B cell (primary cell): Measurements from ENCODE around the gene MPZ. TPM values are rescaled to one million over a fixed set of nuclear protein-coding genes. Genes with fewer than 3 reads are reported as not detected.

Experiments used
- ATAC-seq: fragments of 200-7000 bp; cut with Tn5 transposase; one replicate; pipeline ENCODE4 v1.10.0; 2021; ENCODE audit warnings: low read depth, mild to moderate bottlenecking, moderate number of reproducible peaks, moderate library complexity
- CTCF ChIA-PET: fragments of 350-600 bp; sonication (Branson Sonifier 250); formaldehyde crosslinking; loops from one replicate; lab custom pipeline; 2021; ENCODE audit warnings: antibody characterized with exemption, inconsistent platforms; lab: Charles Lee
- POLR2A ChIA-PET: fragments of 350-600 bp; sonication (Branson Sonifier 250); formaldehyde crosslinking; loops from one replicate; lab custom pipeline; 2021; ENCODE audit warnings: antibody characterized with exemption; lab: Charles Lee
- DNase-seq: peaks from one replicate; pipeline ENCODE4 v3.0.0; 2013
- H2AFZ ChIP-seq: 2 replicates; pipeline ENCODE4 v1.6.1; 2012; ENCODE audit warnings: mild to moderate bottlenecking, low read depth, low read length; ENCODE audit not compliant: insufficient read depth, poor library complexity, severe bottlenecking
- H3K27ac ChIP-seq, 2 donors: 1 replicate in 1 of 2; 2 replicates in 1 of 2; pipeline ENCODE4 v1.5.1; 2012 to 2013; ENCODE audit warnings: low read length in 2 of 2, mild to moderate bottlenecking in 2 of 2, moderate library complexity in 1 of 2
- H3K27me3 ChIP-seq, 4 experiments: fragments of 200-600 bp in 1 of 4; sonication (generic) in 1 of 4; replicated peaks in 1 of 4; 1 replicate in 2 of 4; 2 replicates in 2 of 4; pipeline versions ENCODE4 v1.6.1 to v1.7.0; 2013 to 2016; ENCODE audit warnings: low read length in 3 of 4, mild to moderate bottlenecking in 2 of 4, mixed read lengths in 1 of 4, moderate library complexity in 1 of 4; ENCODE audit not compliant: insufficient read depth in 4 of 4, control insufficient read depth in 3 of 4; ENCODE audit errors: control extremely low read depth in 1 of 4
- H3K36me3 ChIP-seq, 2 experiments: replicated peaks in 1 of 2; 1 replicate in 1 of 2; 2 replicates in 1 of 2; pipeline versions ENCODE4 v1.6.1 to v1.7.1; 2013; ENCODE audit warnings: low read length in 1 of 2; ENCODE audit not compliant: insufficient read depth in 2 of 2, control insufficient read depth in 1 of 2; ENCODE audit errors: control extremely low read depth in 1 of 2, extremely low read depth in 1 of 2
- H3K4me1 ChIP-seq, 2 donors: fragments of 200-600 bp in 1 of 2; sonication (generic) in 1 of 2; 1 replicate in 1 of 2; 2 replicates in 1 of 2; pipeline versions ENCODE4 v1.5.1 to v1.6.1; 2013 to 2017; ENCODE audit warnings: low read length in 2 of 2; ENCODE audit not compliant: control insufficient read depth in 2 of 2, insufficient read depth in 2 of 2
- H3K4me2 ChIP-seq: replicated peaks from 2 replicates; pipeline ENCODE3; 2012; ENCODE audit warnings: mild to moderate bottlenecking, low read depth, low read length; ENCODE audit not compliant: poor library complexity, severe bottlenecking
- H3K4me3 ChIP-seq, 5 experiments: fragments of 200-600 bp in 1 of 5; sonication (generic) in 1 of 5; 1 replicate in 3 of 5; 2 replicates in 2 of 5; pipeline versions ENCODE4 v1.5.1 to v1.7.0; 2011 to 2016; ENCODE audit warnings: low read length in 4 of 5, mild to moderate bottlenecking in 4 of 5, low read depth in 2 of 5, control low read depth in 1 of 5, moderate library complexity in 1 of 5; ENCODE audit not compliant: insufficient read depth in 1 of 5; ENCODE audit errors: control extremely low read depth in 1 of 5, extremely low read depth in 1 of 5
- H3K79me2 ChIP-seq: fragments of 200-600 bp; sonication (generic); one replicate; pipeline ENCODE4 v1.6.0; 2016; ENCODE audit warnings: low read length; ENCODE audit not compliant: control insufficient read depth, insufficient read depth
- H3K9ac ChIP-seq: fragments of 200-600 bp; sonication (generic); 2 replicates; pipeline ENCODE4 v1.6.1; 2017; ENCODE audit warnings: mild to moderate bottlenecking, low read length, moderate library complexity
- H3K9me3 ChIP-seq, 3 donors: one replicate each; pipeline versions ENCODE4 v1.6.1 to v1.7.1; 2013; ENCODE audit warnings: low read length in 2 of 3; ENCODE audit not compliant: control insufficient read depth in 2 of 3, insufficient read depth in 1 of 3; ENCODE audit errors: control extremely low read depth in 1 of 3
- H4K20me1 ChIP-seq: 2 replicates; pipeline ENCODE4 v1.6.0; 2012; ENCODE audit warnings: mild to moderate bottlenecking, low read length; ENCODE audit not compliant: insufficient read depth, control insufficient read depth, poor library complexity, severe bottlenecking
- H3K27ac Mint-ChIP-seq: one replicate; pipeline ENCODE4 v1.8.0; 2021; ENCODE audit warnings: mixed read lengths
- H3K27me3 Mint-ChIP-seq: one replicate; pipeline ENCODE4 v1.8.0; 2021; ENCODE audit warnings: mixed read lengths
- H3K4me1 Mint-ChIP-seq: one replicate; pipeline ENCODE4 v1.8.0; 2021; ENCODE audit warnings: mixed read lengths
- H3K4me3 Mint-ChIP-seq: one replicate; pipeline ENCODE4 v1.8.0; 2021; ENCODE audit warnings: mixed read lengths
- H3K9me3 Mint-ChIP-seq: one replicate; pipeline ENCODE4 v1.8.0; 2022; ENCODE audit warnings: mixed read lengths; ENCODE audit not compliant: insufficient read depth
- EZH2 ChIP-seq: IDR thresholded peaks from 2 replicates; pipeline ENCODE4 v1.6.1; 2012; ENCODE audit warnings: borderline replicate concordance, low read depth, mild to moderate bottlenecking, moderate library complexity, low read length; ENCODE audit not compliant: insufficient read depth, poor library complexity, severe bottlenecking
- WGBS: methylation state at CpG from one replicate; pipeline ENCODE4 v1.1.5; 2013; ENCODE audit warnings: missing lambda C conversion rate; ENCODE audit not compliant: insufficient coverage; 5-methylcytosine and 5-hydroxymethylcytosine counted together
- intact Hi-C: fragments of 100-400 bp; cut with micrococcal nuclease; formaldehyde crosslinking; loops from one replicate; pipeline ENCODE4 v1.10.0; 2022
- polyA plus RNA-seq: library from polyadenylated mRNA; depleted of rRNA; stranded (reverse); fragments of >200 nt; gene quantifications from 2 replicates; pipeline ENCODE4 v1.2.3, GENCODE V29; 2012
- total RNA-seq, 2 donors: library from RNA; stranded (reverse); fragments of 120-200 nt in 1 of 2; gene quantifications; 1 replicate in 1 of 2; 2 replicates in 1 of 2; pipeline versions ENCODE4 v1.2.3 to v1.2.4, GENCODE V29; 2013 to 2022
- TF ChIP-seq, protein P1 (sequence below): fragments of 200-600 bp; IDR thresholded peaks from one replicate; pipeline ENCODE4 v1.8.0; 2022; ENCODE audit warnings: antibody characterized with exemption, mild to moderate bottlenecking

The MPZ gene
- total and polyA plus RNA-seq, 2 donors (not counting 1 experiment from before 2014, with no cell fraction given), result 4.3 to 12.9 TPM

DNA sequence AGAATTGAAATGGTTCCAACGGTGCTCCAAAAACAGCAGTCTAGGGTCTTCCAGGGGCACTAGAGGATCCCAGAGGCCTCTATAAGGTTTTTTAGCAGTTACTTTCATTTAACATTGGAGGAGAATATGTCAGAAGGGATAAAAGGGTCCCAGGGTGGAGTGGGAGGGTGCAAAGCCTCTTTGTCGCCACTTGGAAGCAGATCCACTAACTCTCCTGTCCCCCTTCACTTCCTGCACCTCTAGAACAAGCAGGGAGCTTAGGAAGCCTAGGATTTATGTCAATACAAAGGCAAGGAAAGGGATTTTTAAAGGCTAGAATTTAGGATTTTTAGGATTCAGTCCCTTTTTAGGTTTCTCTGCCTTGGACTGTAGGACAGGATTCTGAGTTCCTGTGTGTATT, 42.9 kb downstream of the MPZ start:
- Histone ChIP-seq H3K27me3 (peaks cover 0 to 8% (median 3%) of the 10 kb centered on the region in 4 experiments), H3K9ac (no peak overlapping the region), H3K4me1 (peaks cover 4% of the 10 kb centered on the region in 2 donors), H3K27ac (no peak overlapping the region), H3K79me2 (no peaks in the 10 kb centered on the region), H3K36me3 (no peaks in the 10 kb centered on the region), H2AFZ (no peak overlapping the region), H3K4me3 (no peak overlapping the region), H4K20me1 (no peaks in the 10 kb centered on the region), H3K9me3 (no peaks in the 10 kb centered on the region), H3K4me2 (no peak overlapping the region)
- no peak overlapping the region for H3K27ac Mint-ChIP-seq
- H3K27me3 Mint-ChIP-seq, result peaks cover 15% of the 10 kb centered on the region
- no peak for TF ChIP-seq EZH2
- TF ChIP-seq, protein P1, sequence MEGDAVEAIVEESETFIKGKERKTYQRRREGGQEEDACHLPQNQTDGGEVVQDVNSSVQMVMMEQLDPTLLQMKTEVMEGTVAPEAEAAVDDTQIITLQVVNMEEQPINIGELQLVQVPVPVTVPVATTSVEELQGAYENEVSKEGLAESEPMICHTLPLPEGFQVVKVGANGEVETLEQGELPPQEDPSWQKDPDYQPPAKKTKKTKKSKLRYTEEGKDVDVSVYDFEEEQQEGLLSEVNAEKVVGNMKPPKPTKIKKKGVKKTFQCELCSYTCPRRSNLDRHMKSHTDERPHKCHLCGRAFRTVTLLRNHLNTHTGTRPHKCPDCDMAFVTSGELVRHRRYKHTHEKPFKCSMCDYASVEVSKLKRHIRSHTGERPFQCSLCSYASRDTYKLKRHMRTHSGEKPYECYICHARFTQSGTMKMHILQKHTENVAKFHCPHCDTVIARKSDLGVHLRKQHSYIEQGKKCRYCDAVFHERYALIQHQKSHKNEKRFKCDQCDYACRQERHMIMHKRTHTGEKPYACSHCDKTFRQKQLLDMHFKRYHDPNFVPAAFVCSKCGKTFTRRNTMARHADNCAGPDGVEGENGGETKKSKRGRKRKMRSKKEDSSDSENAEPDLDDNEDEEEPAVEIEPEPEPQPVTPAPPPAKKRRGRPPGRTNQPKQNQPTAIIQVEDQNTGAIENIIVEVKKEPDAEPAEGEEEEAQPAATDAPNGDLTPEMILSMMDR, result no peak
- ChIA-PET CTCF (no interaction called here), POLR2A (no interaction called here)
- H3K4me1 Mint-ChIP-seq, result peaks cover 10% of the 10 kb centered on the region
- intact Hi-C loops, result no loop called here
- DNase-seq (no peak), ATAC-seq (no peak)
- H3K4me3 Mint-ChIP-seq, result no peak overlapping the region
- WGBS, result 92% methylated on average over 1 of the region's 2 CpGs
- H3K9me3 Mint-ChIP-seq, result no peaks in the 10 kb centered on the region

DNA sequence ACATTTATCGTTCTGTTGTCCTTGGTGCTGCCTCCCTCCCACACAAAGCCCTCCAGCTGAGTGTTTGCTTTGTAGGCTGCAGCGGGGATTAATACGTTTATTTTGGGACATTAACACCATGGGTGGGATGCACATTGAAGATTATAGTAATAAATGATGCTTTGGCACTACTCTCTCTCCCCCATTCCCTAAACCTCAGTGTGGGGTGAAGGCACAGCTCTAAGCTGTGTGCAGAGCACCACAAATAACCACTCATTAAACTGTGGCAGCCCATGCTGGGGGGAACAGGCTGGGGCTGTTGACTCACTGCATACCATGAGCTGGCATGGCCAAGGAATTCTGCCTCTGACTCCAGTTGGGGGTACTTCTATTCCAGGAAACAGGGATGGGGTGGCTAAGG, 43.6 kb downstream of the MPZ start:
- Histone ChIP-seq H3K4me2 (no peak overlapping the region), H3K4me1 (peaks cover 4 to 8% of the 10 kb centered on the region in 2 donors), H4K20me1 (no peaks in the 10 kb centered on the region), H3K4me3 (no peak overlapping the region), H3K27me3 (peaks cover 0 to 15% (median 8%) of the 10 kb centered on the region in 4 experiments), H3K27ac (no peak overlapping the region), H3K9me3 (no peaks in the 10 kb centered on the region), H2AFZ (no peak overlapping the region), H3K36me3 (no peaks in the 10 kb centered on the region), H3K9ac (no peak overlapping the region), H3K79me2 (no peaks in the 10 kb centered on the region)
- peaks cover 17% of the 10 kb centered on the region for H3K4me1 Mint-ChIP-seq
- CTCF ChIA-PET, result no interaction called here
- no peaks in the 10 kb centered on the region for H3K9me3 Mint-ChIP-seq
- TF ChIP-seq, protein P1, result no peak
- no peak for TF ChIP-seq EZH2
- peaks cover 20% of the 10 kb centered on the region for H3K27me3 Mint-ChIP-seq
- no peak for DNase-seq
- POLR2A ChIA-PET, result no interaction called here
- intact Hi-C loops, result no loop called here
- no peak overlapping the region for H3K27ac Mint-ChIP-seq
- WGBS, result no CpG with 5 or more reads among the region's 3 CpGs
- no peak for ATAC-seq
- no peak overlapping the region for H3K4me3 Mint-ChIP-seq
